Brain microvascular endothelial cell (primary cell): ENCODE results near the gene ABHD12.

Experiments used
- DNase-seq: peaks from one replicate; pipeline ENCODE4 v3.0.0-alpha.2; 2020
- H3K27ac ChIP-seq: fragments of 250-450 bp; sonication (Bioruptor Pico); 2 replicates; pipeline ENCODE4 v1.5.1; 2020; ENCODE audit warnings: mild to moderate bottlenecking, moderate library complexity
- H3K27me3 ChIP-seq: fragments of 250-450 bp; sonication (Bioruptor Pico); replicated peaks from 2 replicates; pipeline ENCODE4 v1.5.1; 2020; ENCODE audit warnings: mild to moderate bottlenecking
- H3K36me3 ChIP-seq: fragments of 250-450 bp; sonication (Bioruptor Pico); replicated peaks from 2 replicates; pipeline ENCODE4 v1.5.1; 2020; ENCODE audit warnings: mild to moderate bottlenecking
- H3K4me3 ChIP-seq: 2 replicates; pipeline ENCODE4 v1.5.1; 2011; ENCODE audit warnings: low read depth, mild to moderate bottlenecking, control low read depth, low read length, moderate library complexity
- in situ Hi-C: cut with HindIII; loops from 2 replicates; pipeline ENCODE4 v1.10.0; 2017; ENCODE audit warnings: low sequenced_read_pairs, low pct_ligation_motif_present
- TF ChIP-seq, protein P1 (sequence below): IDR thresholded peaks from 2 replicates; pipeline ENCODE4 v1.5.1; 2011; ENCODE audit warnings: low read depth, mild to moderate bottlenecking, moderate library complexity, low read length, control low read depth, inconsistent platforms; ENCODE audit errors: missing control alignments

ABHD12 gene

DNA sequence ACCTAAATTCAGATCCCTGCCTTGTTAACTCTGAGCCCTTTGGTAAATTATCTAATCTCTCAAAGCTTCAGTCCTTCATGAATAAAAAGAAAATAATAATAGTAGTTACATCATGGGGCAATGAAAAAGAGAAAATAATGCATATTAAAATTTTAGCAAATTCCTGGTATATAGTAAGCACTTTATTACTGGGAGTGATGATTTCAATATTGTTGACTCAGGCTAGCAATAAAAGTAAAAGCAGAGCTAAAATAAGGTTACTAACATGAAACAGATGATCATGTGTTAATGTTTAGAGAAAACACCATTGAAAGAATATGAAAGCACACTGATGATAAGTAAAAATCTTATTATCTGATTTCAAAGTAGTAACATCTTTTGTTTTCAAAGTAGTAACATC, 30.5 kb upstream of the ABHD12 start:
- in situ Hi-C loops = no loop called here
- TF ChIP-seq, protein P1, sequence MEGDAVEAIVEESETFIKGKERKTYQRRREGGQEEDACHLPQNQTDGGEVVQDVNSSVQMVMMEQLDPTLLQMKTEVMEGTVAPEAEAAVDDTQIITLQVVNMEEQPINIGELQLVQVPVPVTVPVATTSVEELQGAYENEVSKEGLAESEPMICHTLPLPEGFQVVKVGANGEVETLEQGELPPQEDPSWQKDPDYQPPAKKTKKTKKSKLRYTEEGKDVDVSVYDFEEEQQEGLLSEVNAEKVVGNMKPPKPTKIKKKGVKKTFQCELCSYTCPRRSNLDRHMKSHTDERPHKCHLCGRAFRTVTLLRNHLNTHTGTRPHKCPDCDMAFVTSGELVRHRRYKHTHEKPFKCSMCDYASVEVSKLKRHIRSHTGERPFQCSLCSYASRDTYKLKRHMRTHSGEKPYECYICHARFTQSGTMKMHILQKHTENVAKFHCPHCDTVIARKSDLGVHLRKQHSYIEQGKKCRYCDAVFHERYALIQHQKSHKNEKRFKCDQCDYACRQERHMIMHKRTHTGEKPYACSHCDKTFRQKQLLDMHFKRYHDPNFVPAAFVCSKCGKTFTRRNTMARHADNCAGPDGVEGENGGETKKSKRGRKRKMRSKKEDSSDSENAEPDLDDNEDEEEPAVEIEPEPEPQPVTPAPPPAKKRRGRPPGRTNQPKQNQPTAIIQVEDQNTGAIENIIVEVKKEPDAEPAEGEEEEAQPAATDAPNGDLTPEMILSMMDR = no peak
- H3K27ac ChIP-seq = no peak overlapping the region

DNA sequence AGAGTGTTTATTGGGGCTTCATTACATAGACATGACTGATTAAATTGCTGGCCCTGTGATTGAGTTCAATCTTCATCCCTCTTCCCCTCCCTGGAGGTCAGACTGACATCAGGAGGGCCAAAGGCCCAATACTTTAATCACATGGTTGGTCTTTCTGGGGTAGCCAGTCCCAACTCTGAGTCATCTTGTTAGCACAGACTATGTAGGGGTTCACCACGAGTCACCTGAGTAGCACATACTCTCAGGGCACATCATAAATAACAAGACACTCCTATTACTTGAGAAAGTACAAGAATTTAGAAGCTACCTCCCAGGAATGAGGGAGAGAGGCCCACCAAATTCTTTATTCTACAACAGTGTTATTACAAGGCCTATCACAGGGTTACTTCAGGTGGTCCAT, 28.1 kb upstream of the ABHD12 start:
- in situ Hi-C loops = no loop called here
- H3K4me3 ChIP-seq = no peak overlapping the region
- no peak for DNase-seq
- TF ChIP-seq, protein P1 = no peak
- H3K27ac ChIP-seq = no peak overlapping the region
- no peaks in the 10 kb centered on the region for H3K27me3 ChIP-seq
- no peaks in the 10 kb centered on the region for H3K36me3 ChIP-seq

More for the DNA sequence above, 30.5 kb upstream of the ABHD12 start:
- no peaks in the 10 kb centered on the region for H3K27me3 ChIP-seq
- no peak overlapping the region for H3K4me3 ChIP-seq
- no peak for DNase-seq
- H3K36me3 ChIP-seq = no peaks in the 10 kb centered on the region

DNA sequence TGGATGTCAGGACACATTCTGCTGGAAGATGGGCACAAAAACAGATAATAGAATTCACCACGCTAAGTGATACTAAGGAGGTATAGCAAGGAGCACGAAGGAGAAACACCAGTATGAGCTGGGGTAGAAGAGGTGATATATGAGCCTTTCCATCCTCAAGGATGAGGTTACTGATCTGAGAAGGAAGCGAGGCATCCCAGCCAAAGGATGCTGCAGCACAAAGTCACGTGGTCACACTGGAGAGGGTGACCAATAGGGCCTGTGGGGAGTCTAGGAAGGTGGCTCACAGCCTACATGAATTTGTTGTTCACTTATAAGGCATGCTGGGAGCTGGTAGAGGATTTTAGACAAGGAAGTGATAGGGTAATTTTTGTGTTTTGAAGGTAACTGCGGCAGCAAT, 18.3 kb upstream of the ABHD12 start:
- Histone ChIP-seq H3K4me3 (peak overlapping the region; percentile 87), H3K27me3 (no peaks in the 10 kb centered on the region), H3K36me3 (no peaks in the 10 kb centered on the region), H3K27ac (no peak overlapping the region)
- in situ Hi-C loops = no loop called here
- TF ChIP-seq, protein P1 = no peak
- DNase-seq = no peak

DNA sequence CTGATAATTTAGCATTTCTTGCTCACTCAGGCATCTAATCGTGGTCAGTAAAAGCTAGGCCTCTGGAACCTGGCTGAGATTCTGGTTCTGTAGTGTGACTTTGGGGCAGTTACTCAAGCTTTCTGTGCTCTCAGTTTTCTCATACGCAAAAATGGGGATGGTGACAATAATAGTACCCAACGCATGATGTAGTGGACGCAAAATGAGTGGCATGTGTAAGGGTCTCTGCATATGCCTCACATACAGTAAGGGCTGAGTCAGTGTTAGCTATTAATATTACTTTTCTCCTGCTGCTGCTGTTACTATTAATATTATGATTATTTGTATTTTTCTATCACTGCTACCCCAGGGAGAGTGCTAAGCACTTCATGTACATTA, 17.5 kb upstream of the ABHD12 start:
- in situ Hi-C loops = no loop called here
- TF ChIP-seq, protein P1 = no peak
- no peak for DNase-seq
- peak overlapping the region; percentile 87 for H3K4me3 ChIP-seq
- H3K27ac ChIP-seq = peak overlapping the region; percentile 33
- no peaks in the 10 kb centered on the region for H3K36me3 ChIP-seq
- no peaks in the 10 kb centered on the region for H3K27me3 ChIP-seq

DNA sequence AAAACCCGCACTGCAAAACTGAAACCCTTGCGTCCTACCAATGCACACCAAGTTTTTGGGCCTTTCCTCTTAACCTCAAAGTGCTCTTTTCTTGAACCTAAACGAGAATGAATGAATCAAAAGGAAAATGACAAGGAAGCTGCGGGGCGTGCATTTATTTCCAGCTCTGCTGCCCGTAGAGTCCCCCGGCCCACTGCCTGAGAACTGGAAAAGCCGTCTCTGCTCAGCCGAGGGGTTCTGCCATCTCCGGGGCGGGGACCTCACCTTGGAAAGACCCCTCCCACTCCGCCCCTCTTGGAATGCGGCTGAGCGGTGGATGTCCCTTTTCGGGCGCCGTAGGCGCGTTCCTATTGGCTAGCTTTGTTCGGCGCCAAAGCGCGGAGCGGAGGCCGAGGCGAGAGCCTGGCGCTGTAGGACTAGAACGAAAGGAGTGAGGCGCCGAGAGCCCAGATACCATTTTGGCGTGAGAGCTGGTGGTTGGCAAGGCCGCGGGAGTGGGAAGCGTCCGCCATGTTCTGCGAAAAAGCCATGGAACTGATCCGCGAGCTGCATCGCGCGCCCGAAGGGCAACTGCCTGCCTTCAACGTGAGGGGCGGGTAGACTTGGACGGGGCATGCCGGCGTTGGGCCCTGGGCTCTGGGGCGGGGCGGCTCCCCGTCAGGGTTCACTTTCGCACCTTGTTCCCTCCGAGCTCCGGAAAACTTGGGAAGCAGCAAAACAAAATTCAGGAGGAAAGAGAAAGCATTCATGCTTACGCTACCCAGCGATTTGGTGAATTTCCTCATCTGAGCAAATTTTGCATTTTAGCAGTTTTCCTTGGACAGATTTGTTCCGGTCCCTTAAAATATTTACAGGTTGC, 16.9 kb upstream of the ABHD12 start, which contains the start of gene GINS1:
Gene GINS1, plus strand, starts transcription at position 363 of the 859 bp plus-strand sequence. Its CDS starts 148 bp downstream, at position 511.
- TF ChIP-seq, protein P1 = no peak
- Histone ChIP-seq H3K27ac (peak within 1 kb of the TSS; percentile 33), H3K27me3 (no peaks in the 10 kb centered on the region), H3K4me3 (peak within 1 kb of the TSS; percentile 87), H3K36me3 (no peaks in the 10 kb centered on the region)
- in situ Hi-C loops = no loop called here
- DNase-seq = peak; percentile 85
